Loucy (cell line): Measurements from ENCODE around the gene MDFI.

Source experiments
- H2AFZ ChIP-seq: fragments of 200-600 bp; sonication (generic); 2 replicates; pipeline ENCODE4 v1.6.0; 2016; ENCODE audit warnings: antibody characterized with exemption, mild to moderate bottlenecking, low read length, moderate library complexity
- H3F3A ChIP-seq: fragments of 200-600 bp; 2 replicates; pipeline ENCODE4 v1.6.0; 2016; ENCODE audit warnings: antibody characterized with exemption, low read depth, mild to moderate bottlenecking
- H3K27me3 ChIP-seq: fragments of 200-600 bp; sonication (generic); 2 replicates; pipeline ENCODE4 v1.6.1; 2014; ENCODE audit warnings: low read length, mild to moderate bottlenecking; ENCODE audit not compliant: insufficient read depth, poor library complexity, severe bottlenecking
- H3K36me3 ChIP-seq: fragments of 200-600 bp; sonication (generic); 2 replicates; pipeline ENCODE4 v1.6.1; 2016; ENCODE audit warnings: low read length; ENCODE audit not compliant: insufficient read depth
- H3K4me1 ChIP-seq: fragments of 200-600 bp; sonication (generic); 2 replicates; pipeline ENCODE4 v1.5.1; 2014; ENCODE audit warnings: low read length, mild to moderate bottlenecking; ENCODE audit not compliant: insufficient read depth, poor library complexity, severe bottlenecking
- H3K4me2 ChIP-seq: fragments of 200-600 bp; sonication (generic); 2 replicates; pipeline ENCODE4 v1.6.0; 2014; ENCODE audit warnings: antibody characterized with exemption, low read length, low read depth, mild to moderate bottlenecking; ENCODE audit not compliant: poor library complexity, severe bottlenecking
- H3K4me3 ChIP-seq: fragments of 200-600 bp; sonication (generic); 2 replicates; pipeline ENCODE4 v1.5.1; 2014; ENCODE audit warnings: low read length, mild to moderate bottlenecking, mixed read lengths; ENCODE audit not compliant: poor library complexity, severe bottlenecking
- H3K79me2 ChIP-seq: fragments of 200-600 bp; sonication (generic); 2 replicates; pipeline ENCODE4 v1.6.1; 2014; ENCODE audit warnings: low read length; ENCODE audit not compliant: insufficient read depth
- H3K9ac ChIP-seq: fragments of 200-600 bp; sonication (generic); 2 replicates; pipeline ENCODE4 v1.6.0; 2014; ENCODE audit warnings: mild to moderate bottlenecking, low read depth, low read length, moderate library complexity; ENCODE audit not compliant: poor library complexity, severe bottlenecking
- H3K9me2 ChIP-seq: fragments of 200-600 bp; sonication (generic); replicated peaks from 2 replicates; pipeline ENCODE4 v1.6.1; 2016; ENCODE audit warnings: low read depth, low read length, mixed read lengths
- H3K9me3 ChIP-seq: fragments of 200-600 bp; sonication (generic); 2 replicates; pipeline ENCODE4 v1.6.1; 2014; ENCODE audit warnings: mild to moderate bottlenecking, antibody characterized with exemption, low read length, low read depth; ENCODE audit not compliant: insufficient read depth
- H4K20me1 ChIP-seq: fragments of 200-600 bp; sonication (generic); 2 replicates; pipeline ENCODE4 v1.6.0; 2014; ENCODE audit warnings: antibody characterized with exemption, low read length, mild to moderate bottlenecking; ENCODE audit not compliant: insufficient read depth, poor library complexity, severe bottlenecking
- CTCF ChIP-seq: fragments of 200-600 bp; sonication (generic); conservative IDR thresholded peaks from 2 replicates; pipeline ENCODE4 v1.5.1; 2014; ENCODE audit warnings: mild to moderate bottlenecking, antibody characterized with exemption, low read length
- EZH2phosphoT487 ChIP-seq: fragments of 200-600 bp; IDR thresholded peaks from 2 replicates; pipeline ENCODE4 v1.6.1; 2018; ENCODE audit warnings: antibody characterized with exemption, mild to moderate bottlenecking, moderate library complexity, borderline replicate concordance

MDFI gene

GRCh38 chr6:41679696-41680095 lies 41.4 kb downstream of the MDFI start:
- no peak for TF ChIP-seq CTCF
- TF ChIP-seq EZH2phosphoT487 = no peak
- Histone ChIP-seq H3K9me3 (no peaks in the 10 kb centered on the region), H3K9me2 (no peaks in the 10 kb centered on the region)

GRCh38 chr6:41680182-41680965 lies 42.1 kb downstream of the MDFI start:
- no peaks in the 10 kb centered on the region for H3F3A ChIP-seq
- H2AFZ ChIP-seq = peak overlapping the region; percentile 66
- no peaks in the 10 kb centered on the region for H3K27me3 ChIP-seq
- no peak overlapping the region for H3K9ac ChIP-seq
- H3K4me2 ChIP-seq = no peak overlapping the region
- no peaks in the 10 kb centered on the region for H4K20me1 ChIP-seq
- H3K79me2 ChIP-seq = no peaks in the 10 kb centered on the region
- TF ChIP-seq EZH2phosphoT487 = no peak
- H3K4me1 ChIP-seq = peaks cover 10% of the 10 kb centered on the region
- no peaks in the 10 kb centered on the region for H3K9me2 ChIP-seq
- no peak overlapping the region for H3K4me3 ChIP-seq
- no peaks in the 10 kb centered on the region for H3K9me3 ChIP-seq
- H3K36me3 ChIP-seq = no peaks in the 10 kb centered on the region

More at GRCh38 chr6:41679696-41680095, 41.4 kb downstream of the MDFI start:
- Histone ChIP-seq H3F3A (no peaks in the 10 kb centered on the region), H3K4me1 (peaks cover 10% of the 10 kb centered on the region), H4K20me1 (no peaks in the 10 kb centered on the region), H3K36me3 (no peaks in the 10 kb centered on the region), H2AFZ (no peak overlapping the region), H3K4me3 (no peak overlapping the region), H3K79me2 (no peaks in the 10 kb centered on the region), H3K9ac (peak overlapping the region; percentile 25), H3K27me3 (no peaks in the 10 kb centered on the region), H3K4me2 (no peak overlapping the region)

- H2AFZ ChIP-seq = no peak overlapping the region
Observed at GRCh38 chr6:41682056-41682477, 43.8 kb downstream of the MDFI start.

More at GRCh38 chr6:41682056-41682477, 43.8 kb downstream of the MDFI start:
- Histone ChIP-seq H3K9me2 (no peaks in the 10 kb centered on the region), H4K20me1 (no peaks in the 10 kb centered on the region), H3K27me3 (no peaks in the 10 kb centered on the region), H3K79me2 (no peaks in the 10 kb centered on the region), H3K4me1 (peaks cover 10% of the 10 kb centered on the region), H3K36me3 (no peaks in the 10 kb centered on the region), H3K9me3 (no peaks in the 10 kb centered on the region), H3K4me2 (peak overlapping the region; percentile 25), H3F3A (no peaks in the 10 kb centered on the region), H3K9ac (no peak overlapping the region), H3K4me3 (no peak overlapping the region)
- peak; percentile 87 for TF ChIP-seq CTCF
- TF ChIP-seq EZH2phosphoT487 = no peak
